AG04450 (cell line): Measurements from ENCODE around the gene ZFYVE28. TPM values are rescaled to one million over a fixed set of nuclear protein-coding genes. Genes with fewer than 3 reads are reported as not detected.

Experiments
- CTCF ChIA-PET: fragments of 300-600, 350-600 bp; formaldehyde crosslinking; extraction: SDS; loops from one replicate; lab custom pipeline; 2022; ENCODE audit warnings: antibody characterized with exemption, inconsistent platforms; lab: Charles Lee
- POLR2A ChIA-PET: fragments of 350-600 bp; formaldehyde crosslinking; extraction: SDS; loops from one replicate; lab custom pipeline; 2021; ENCODE audit warnings: antibody characterized with exemption, inconsistent platforms; lab: Yijun Ruan, JAX
- DNase-seq: peaks from one replicate; pipeline ENCODE4 v3.0.0-alpha.2; 2011; ENCODE audit warnings: low read depth, low spot score
- H3K27ac ChIP-seq: one replicate; pipeline ENCODE4 v1.5.1; 2012; ENCODE audit warnings: low read depth, low read length, control low read depth
- H3K27me3 ChIP-seq: one replicate; pipeline ENCODE4 v1.6.0; 2012; ENCODE audit warnings: low read length; ENCODE audit not compliant: control insufficient read depth, insufficient read depth
- H3K4me3 ChIP-seq: 2 replicates; pipeline ENCODE4 v1.5.1; 2011; ENCODE audit warnings: mild to moderate bottlenecking, low read depth, low read length, control low read depth
- H3K9me3 ChIP-seq: 2 replicates; pipeline ENCODE4 v1.5.1; 2012; ENCODE audit warnings: low read length; ENCODE audit not compliant: control insufficient read depth, insufficient read depth
- polyA plus RNA-seq: library from polyadenylated mRNA; depleted of rRNA; stranded (reverse); fragments of >200 nt; gene quantifications from 2 replicates; pipeline ENCODE4 v1.2.3, GENCODE V29; 2011
- TF ChIP-seq, protein P1 (sequence below): IDR thresholded peaks from 2 replicates; pipeline ENCODE4 v1.5.1; 2011; ENCODE audit warnings: low read depth, low read length, control low read depth, inconsistent platforms

The ZFYVE28 gene
- polyA plus RNA-seq, 1 experiment = 2.2 TPM

GRCh38 chr4:2419814-2420213 is 1.4 kb upstream of the ZFYVE28 start:
- ChIA-PET CTCF (no interaction called here), POLR2A (no interaction called here)
- H3K27me3 ChIP-seq = peaks cover 65% of the 10 kb centered on the region

DNA sequence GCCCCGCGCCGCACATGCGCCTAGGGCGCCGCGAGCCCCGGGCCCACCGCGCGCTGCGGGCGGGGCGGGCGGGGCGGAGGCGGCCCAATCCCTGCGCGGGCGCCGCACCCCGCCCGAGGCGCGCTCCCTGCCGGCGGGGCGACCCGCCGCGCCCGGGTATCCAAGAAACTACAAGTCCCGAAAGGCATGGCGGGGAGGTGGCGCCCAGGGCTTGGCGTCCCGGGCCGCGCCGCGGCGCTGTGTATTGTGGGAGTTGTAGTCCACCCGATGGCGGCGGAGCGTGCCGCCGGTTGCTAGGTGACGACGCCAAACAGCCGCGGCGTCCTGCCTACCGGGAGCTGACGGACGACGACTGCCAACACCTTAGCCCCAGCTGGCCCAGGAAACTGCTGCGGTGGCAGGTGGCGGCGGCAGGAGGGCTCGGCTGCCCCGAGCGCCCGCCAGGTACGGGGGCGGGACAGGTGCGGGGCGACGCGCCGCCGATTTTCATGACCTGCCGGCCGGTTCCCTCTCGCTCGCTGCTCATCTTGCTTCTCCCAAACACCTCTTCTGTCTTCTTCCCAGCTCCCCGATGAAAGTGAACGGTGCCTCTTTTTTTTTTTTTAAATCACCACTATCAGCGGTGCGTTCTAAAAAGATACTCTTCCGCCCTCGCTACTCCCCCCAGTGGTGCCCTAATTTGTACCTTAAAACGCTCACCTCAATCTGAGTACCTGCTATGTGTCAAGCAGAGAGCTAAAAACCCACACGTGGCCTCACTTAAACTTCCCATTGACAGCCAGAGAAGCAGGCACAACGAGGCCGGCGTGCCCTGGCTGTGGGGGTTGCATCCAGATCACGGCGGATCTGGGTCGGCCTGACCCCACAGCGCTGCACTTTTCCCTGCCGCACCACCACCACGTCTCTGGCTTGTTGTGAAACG is 466 bp upstream of the ZFYVE28 start, which contains the start of gene CFAP99:
Gene CFAP99 (plus strand): TSS at position 306 of the 922 bp plus-strand sequence.
- Histone ChIP-seq H3K9me3 (no peaks in the 10 kb centered on the region; the same call in 1 of the 2 replicates), H3K27ac (no peak within 1 kb of the TSS), H3K4me3 (peak within 1 kb of the TSS; percentile 60), H3K27me3 (peaks cover 73% of the 10 kb centered on the region)
- POLR2A ChIA-PET = interaction anchor here (1.0 kb wide), 1 partner anchor 50 kb away, joined by 3 read pairs; the partner anchor contains the start of gene RNF4
- TF ChIP-seq, protein P1, sequence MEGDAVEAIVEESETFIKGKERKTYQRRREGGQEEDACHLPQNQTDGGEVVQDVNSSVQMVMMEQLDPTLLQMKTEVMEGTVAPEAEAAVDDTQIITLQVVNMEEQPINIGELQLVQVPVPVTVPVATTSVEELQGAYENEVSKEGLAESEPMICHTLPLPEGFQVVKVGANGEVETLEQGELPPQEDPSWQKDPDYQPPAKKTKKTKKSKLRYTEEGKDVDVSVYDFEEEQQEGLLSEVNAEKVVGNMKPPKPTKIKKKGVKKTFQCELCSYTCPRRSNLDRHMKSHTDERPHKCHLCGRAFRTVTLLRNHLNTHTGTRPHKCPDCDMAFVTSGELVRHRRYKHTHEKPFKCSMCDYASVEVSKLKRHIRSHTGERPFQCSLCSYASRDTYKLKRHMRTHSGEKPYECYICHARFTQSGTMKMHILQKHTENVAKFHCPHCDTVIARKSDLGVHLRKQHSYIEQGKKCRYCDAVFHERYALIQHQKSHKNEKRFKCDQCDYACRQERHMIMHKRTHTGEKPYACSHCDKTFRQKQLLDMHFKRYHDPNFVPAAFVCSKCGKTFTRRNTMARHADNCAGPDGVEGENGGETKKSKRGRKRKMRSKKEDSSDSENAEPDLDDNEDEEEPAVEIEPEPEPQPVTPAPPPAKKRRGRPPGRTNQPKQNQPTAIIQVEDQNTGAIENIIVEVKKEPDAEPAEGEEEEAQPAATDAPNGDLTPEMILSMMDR = no peak
- DNase-seq = peak; percentile 66
- CTCF ChIA-PET = no interaction called here

More at GRCh38 chr4:2419814-2420213, 1.4 kb upstream of the ZFYVE28 start:
- TF ChIP-seq, protein P1 = no peak
- Histone ChIP-seq H3K4me3 (no peak overlapping the region), H3K9me3 (no peaks in the 10 kb centered on the region; the same call in 1 of the 2 replicates), H3K27ac (no peak overlapping the region)
- no peak for DNase-seq

DNA sequence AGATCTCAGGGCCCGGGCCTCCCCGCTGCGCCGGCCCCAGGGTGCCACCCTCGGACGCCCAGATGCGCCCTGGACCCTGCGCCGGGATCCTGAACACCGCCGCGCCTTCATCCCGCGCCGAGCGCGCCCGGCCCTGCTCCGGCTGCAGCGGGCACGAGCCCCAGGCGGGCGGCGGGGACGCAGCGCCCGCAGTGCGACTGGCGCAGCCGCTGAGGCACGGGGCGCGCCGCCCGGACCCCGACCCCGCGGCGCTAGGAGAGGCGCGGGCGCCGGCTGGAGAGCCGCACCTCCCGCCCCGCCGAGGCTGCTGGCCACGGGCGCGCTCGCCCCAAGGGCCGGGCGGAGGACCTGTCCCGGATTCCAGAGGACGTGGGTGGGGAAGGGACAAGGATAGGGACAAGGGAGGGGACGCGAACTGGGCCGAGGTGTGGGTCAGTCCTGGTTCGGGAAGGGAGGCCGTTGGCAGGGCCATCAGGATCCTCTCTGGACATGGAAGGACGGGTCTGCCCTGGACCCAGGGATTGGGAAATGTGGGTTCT is 1.1 kb downstream of the ZFYVE28 start:
- TF ChIP-seq, protein P1 = no peak
- Histone ChIP-seq H3K27ac (no peak overlapping the region), H3K9me3 (no peaks in the 10 kb centered on the region), H3K27me3 (peaks cover 65% of the 10 kb centered on the region), H3K4me3 (no peak overlapping the region; the same call in 1 of the 2 replicates)
- no peak for DNase-seq
- POLR2A ChIA-PET = no interaction called here
- CTCF ChIA-PET = no interaction called here

DNA sequence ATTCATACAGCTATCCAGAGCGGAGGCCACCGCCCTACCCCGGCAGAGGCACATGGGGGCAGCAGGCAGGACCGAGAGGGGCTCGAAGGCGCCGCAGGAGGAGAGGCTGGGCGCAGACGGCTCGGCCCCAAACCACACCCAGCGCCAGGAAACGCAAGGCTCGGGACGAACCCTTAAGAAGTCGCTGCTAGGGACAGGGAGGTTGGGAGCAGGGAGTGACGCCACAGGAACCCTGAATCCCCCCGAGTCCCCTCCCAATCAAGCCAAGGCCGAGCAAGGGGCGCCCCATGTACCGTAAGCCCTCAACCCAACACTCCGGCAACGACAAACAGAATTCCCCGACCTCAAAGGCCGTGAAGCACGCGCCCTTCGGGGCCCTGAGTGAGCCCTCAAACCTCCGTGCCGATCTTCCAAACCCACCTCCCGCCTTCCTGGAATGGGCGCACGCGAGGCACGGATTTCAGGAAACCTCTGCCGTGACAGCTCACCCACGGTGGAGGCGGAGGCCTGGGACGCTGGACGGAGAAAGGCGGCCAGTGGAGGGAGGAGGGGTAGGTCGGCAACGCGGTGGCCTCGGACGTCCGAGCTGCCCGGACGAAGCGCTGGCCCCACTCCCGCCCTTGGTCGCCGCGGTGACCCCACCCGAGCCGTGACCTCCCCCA is 1.8 kb downstream of the ZFYVE28 start:
- TF ChIP-seq, protein P1 = no peak
- ChIA-PET POLR2A (no interaction called here), CTCF (no interaction called here)
- Histone ChIP-seq H3K9me3 (no peaks in the 10 kb centered on the region), H3K27me3 (peaks cover 59% of the 10 kb centered on the region), H3K27ac (no peak overlapping the region), H3K4me3 (no peak overlapping the region; the same call in 1 of the 2 replicates)
- no peak for DNase-seq
